HG03342 (cell line): ENCODE results near the gene SNX25.

Experiments
- ATAC-seq: cut with Tn5 transposase; IDR thresholded peaks from one replicate; pipeline ENCODE4 v1.9.1; 2021; ENCODE audit warnings: mild to moderate bottlenecking, moderate library complexity; ENCODE audit not compliant: unreplicated experiment

The SNX25 gene

GRCh38 chr4:185259719-185260118 is 50.3 kb downstream of the SNX25 start:
- no peak for ATAC-seq

- ATAC-seq, result no peak
Observed at GRCh38 chr4:185261946-185262345, 52.5 kb downstream of the SNX25 start.

DNA sequence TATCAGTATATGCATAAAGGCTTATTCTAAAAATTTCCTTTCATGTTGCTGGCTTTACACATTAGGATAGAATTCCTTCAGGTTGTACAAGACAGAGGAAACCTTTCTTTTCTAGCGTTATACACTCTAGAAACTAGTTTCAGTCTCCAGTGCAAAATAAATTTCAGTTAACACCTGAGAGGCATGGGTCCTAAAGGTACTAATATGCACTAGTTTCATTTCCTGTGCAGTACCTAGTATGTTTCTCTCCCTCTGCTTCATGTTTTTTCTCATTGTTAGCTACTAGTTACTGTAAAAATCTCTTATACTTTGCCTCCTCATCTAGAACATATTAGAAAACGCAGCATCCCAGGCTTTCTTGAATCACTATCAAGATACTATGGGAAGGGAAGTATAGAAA is 54.0 kb downstream of the SNX25 start:
- peak; percentile 63 for ATAC-seq

DNA sequence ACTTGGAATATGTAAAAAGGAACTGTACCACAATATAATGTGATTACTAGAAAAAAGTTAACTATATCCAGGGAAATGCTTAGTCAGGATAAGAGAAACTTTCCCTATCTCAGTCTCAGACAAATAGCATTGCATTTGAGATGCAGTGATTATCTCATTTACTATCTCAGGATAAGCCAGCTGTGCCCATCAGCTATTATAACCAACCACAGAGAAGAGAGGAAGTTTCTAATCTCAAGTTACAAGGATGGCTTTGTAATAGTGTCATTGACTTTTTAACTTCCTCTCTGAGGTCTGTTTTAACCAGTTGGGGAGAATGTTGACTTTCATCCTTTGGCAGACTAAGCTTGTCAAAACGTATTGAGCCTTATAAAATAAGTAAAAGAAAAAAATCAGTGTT is 56.5 kb downstream of the SNX25 start:
- ATAC-seq, result peak; percentile 83

DNA sequence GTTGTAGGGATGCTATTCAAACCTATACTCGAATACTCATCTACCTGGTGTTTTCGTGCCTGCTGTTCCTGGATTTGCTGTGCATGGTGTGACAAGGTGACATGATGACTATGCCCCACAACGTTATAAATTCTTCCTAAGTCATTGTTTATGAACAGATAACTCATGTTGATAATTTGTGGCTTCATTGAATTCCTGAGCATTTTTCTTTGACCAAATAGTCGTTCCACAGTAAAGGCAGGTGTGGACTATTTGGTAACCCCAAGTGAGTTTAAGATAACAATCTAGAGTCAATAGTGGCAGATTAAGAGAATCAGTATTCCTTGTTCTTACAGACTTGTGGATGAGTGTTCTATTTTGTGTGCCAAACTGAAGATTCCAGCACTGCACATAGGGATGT is 59.9 kb downstream of the SNX25 start:
- ATAC-seq, result no peak

DNA sequence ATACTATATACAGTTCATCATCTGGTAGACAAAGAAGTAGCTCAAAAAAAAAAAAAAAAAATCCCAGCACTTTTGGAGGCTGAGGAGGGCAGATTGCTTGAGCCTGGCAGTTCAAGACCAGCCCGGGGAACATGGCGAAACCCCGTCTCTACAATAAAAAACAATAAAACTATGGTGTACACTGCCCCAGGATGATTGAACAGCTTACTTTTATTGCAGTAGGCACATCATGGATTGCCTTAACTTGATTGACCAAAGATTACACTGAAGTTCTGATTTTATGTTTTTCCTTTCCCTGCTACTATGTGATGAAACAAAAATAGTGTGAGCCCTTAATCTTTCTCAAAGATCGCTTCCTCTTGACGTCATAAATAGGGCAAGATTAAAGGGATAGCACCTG is 60.6 kb downstream of the SNX25 start:
- ATAC-seq, result no peak

- ATAC-seq, result no peak
Observed at GRCh38 chr4:185270885-185271284, 61.5 kb downstream of the SNX25 start.

DNA sequence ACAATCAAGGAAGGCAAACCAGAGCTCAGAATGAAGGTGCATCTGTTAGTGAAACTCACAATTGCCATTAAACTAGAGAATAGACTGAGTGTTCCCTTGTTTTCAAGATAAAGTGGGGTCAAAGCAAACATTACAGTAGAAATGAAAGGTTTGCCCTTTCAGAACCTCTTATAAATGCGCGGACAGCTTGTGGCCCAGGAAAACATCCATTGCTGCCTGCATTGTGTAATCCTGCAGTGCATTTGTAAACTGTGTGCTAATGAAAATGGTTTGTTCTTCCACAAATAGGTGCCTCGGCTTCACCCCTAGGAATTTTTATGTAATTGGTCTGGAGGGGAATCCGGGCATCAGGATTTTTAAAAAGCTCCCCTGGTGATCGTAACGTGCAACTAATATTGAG is 62.8 kb downstream of the SNX25 start:
- no peak for ATAC-seq

- no peak for ATAC-seq
Observed at GRCh38 chr4:185275501-185275900, 66.1 kb downstream of the SNX25 start.

- ATAC-seq, result no peak
Observed at GRCh38 chr4:185276036-185276435, 66.6 kb downstream of the SNX25 start.

- no peak for ATAC-seq
Observed at GRCh38 chr4:185278716-185279115, 69.3 kb downstream of the SNX25 start.

- ATAC-seq, result no peak
Observed at GRCh38 chr4:185280608-185281007, 71.2 kb downstream of the SNX25 start.

- ATAC-seq, result no peak
Observed at GRCh38 chr4:185282968-185283367, 73.6 kb downstream of the SNX25 start.

DNA sequence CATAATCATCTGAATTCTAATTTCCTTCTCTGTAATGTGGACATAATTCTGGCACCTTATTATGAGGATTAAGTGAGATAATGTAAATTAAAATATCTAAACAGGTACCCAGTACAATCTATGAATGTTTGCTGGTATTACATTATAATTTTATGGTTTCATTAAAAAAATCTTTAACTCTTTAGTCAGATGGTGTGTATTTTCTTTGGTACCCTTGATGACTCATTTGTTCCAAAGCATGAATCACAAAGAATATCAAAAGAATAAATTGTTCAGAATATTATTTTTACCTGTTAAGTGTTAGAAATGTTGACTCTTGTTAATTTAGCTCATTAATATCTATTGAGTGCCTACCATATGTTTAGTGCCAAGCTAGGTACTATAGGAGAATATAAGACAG is 74.3 kb downstream of the SNX25 start:
- ATAC-seq, result no peak

GRCh38 chr4:185285632-185286393 is 76.4 kb downstream of the SNX25 start:
- ATAC-seq, result no peak

- no peak for ATAC-seq
Observed at GRCh38 chr4:185286571-185286970, 77.2 kb downstream of the SNX25 start.

- no peak for ATAC-seq
Observed at GRCh38 chr4:185287031-185287430, 77.6 kb downstream of the SNX25 start.

DNA sequence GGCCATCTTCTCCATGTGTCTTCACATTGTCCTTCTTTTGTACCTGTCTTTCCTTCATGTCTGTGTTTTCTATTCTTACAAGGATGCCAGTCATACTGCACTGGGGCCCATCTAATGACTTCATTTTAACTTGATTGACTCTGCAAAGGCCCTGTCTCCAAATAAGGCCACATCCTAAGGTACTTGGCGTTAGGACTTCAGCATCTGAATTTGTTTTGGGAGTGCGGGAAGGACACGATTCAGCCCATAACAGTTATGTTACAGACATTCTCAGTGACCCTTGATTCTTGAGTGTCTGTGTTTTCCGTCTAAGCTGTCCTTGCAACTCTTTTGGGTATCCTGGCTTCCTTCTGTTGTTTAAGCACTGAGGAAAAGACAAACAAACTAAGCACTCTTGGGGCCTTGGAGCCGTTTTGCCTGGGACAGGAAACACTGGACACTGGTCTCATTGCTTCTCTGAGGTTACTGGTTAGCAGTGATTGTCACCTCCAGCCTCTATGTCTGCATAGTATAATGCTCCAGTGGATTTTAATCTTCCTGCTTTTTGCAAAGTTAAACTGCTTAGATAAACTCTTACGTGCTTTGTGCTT is 80.7 kb downstream of the SNX25 start:
- ATAC-seq, result no peak

- ATAC-seq, result no peak
Observed at GRCh38 chr4:185290656-185291055, 81.3 kb downstream of the SNX25 start.

GRCh38 chr4:185293202-185293601 is 83.8 kb downstream of the SNX25 start:
- no peak for ATAC-seq

GRCh38 chr4:185296665-185297460 is 87.5 kb downstream of the SNX25 start:
- no peak for ATAC-seq
